Heart left ventricle (tissue), 16 donors: ENCODE results near the gene KLF15. TPM values are rescaled to one million over a fixed set of nuclear protein-coding genes. Genes with fewer than 3 reads are reported as not detected.

Source experiments
- ATAC-seq, 4 donors: fragments of 200-7000 bp; cut with Tn5 transposase; one replicate each; pipeline ENCODE4 v1.9.1; 2020 to 2022; ENCODE audit warnings: moderate library complexity in 4 of 4, mild to moderate bottlenecking in 3 of 4, moderate number of reproducible peaks in 1 of 4
- DNase-seq, 5 donors: peaks; one replicate each; pipeline ENCODE4 v3.0.0-alpha.2; 2020
- H3K27ac ChIP-seq, 12 donors: fragments of 200-600 bp; sonication (generic) in 4 of 12; one replicate each; pipeline versions ENCODE4 v1.5.0 to v1.8.0; 2016 to 2022; ENCODE audit warnings: mild to moderate bottlenecking in 2 of 12
- H3K27me3 ChIP-seq, 9 donors: fragments of 200-600 bp; sonication (generic) in 2 of 9; one replicate each; pipeline versions ENCODE4 v1.5.1 to v1.8.0; 2016 to 2022; ENCODE audit warnings: mild to moderate bottlenecking in 3 of 9
- H3K36me3 ChIP-seq, 9 donors: fragments of 200-600 bp; sonication (generic) in 2 of 9; one replicate each; pipeline versions ENCODE4 v1.5.0 to v1.8.0; 2018 to 2022; ENCODE audit warnings: mild to moderate bottlenecking in 2 of 9
- H3K4me1 ChIP-seq, 12 donors: fragments of 200-600 bp; sonication (generic) in 4 of 12; one replicate each; pipeline versions ENCODE4 v1.5.0 to v1.8.0; 2016 to 2022; ENCODE audit warnings: mild to moderate bottlenecking in 3 of 12
- H3K4me3 ChIP-seq, 12 donors: fragments of 200-600 bp; sonication (generic) in 4 of 12; one replicate each; pipeline versions ENCODE4 v1.5.0 to v1.8.0; 2017 to 2022; ENCODE audit warnings: mild to moderate bottlenecking in 9 of 12, moderate library complexity in 4 of 12
- H3K9me3 ChIP-seq, 12 donors: fragments of 200-600 bp; sonication (generic) in 4 of 12; one replicate each; pipeline versions ENCODE4 v1.5.0 to v1.8.0; 2016 to 2022; ENCODE audit warnings: mild to moderate bottlenecking in 1 of 12
- CTCF ChIP-seq, 12 donors: fragments of 200-600 bp; sonication (generic) in 4 of 12; IDR thresholded peaks; one replicate each; pipeline versions ENCODE4 v1.5.0 to v1.8.0; 2018 to 2022; ENCODE audit warnings: antibody characterized with exemption in 12 of 12, mild to moderate bottlenecking in 5 of 12
- POLR2A ChIP-seq, 2 donors: fragments of 450-650 bp; IDR thresholded peaks; one replicate each; pipeline ENCODE4 v1.6.1; 2017; ENCODE audit warnings: antibody characterized with exemption in 2 of 2, mild to moderate bottlenecking in 2 of 2, moderate library complexity in 2 of 2
- WGBS, 4 donors: extraction: QIAGEN DNeasy Blood & Tissue Kit in 2 of 4; methylation state at CpG; one replicate each; pipeline versions ENCODE4 v1.1.5 to v1.1.7; 2013 to 2018; 5-methylcytosine and 5-hydroxymethylcytosine counted together
- intact Hi-C, 10 donors: fragments of 100-400 bp; cut with DNase I; formaldehyde crosslinking; loops; one replicate each; pipeline versions ENCODE4 v1.11.1 to v1.14.2; 2022
- polyA plus RNA-seq, 2 donors: library from polyadenylated mRNA; stranded (reverse); fragments of 200-250 nt; gene quantifications; one replicate each; pipeline ENCODE4 v1.2.3, GENCODE V29; 2013
- total RNA-seq, 9 donors: library from RNA; depleted of rRNA in 2 of 9; stranded (reverse); fragments of >200 nt in 2 of 9; fragmentation: NEBNext Ultra II Directional in 3 of 9; extraction: Animal tissue kit (Norgen Biotek cat#: 25700) in 3 of 9; gene quantifications; one replicate each; pipeline versions ENCODE4 v1.1.0 to v1.2.4, GENCODE V29; 2016 to 2023
- donor health status: ischemic (EF 13 %, LVEDD 7.1; RV severe dilation, severe dysfunction).
- donor health status: healthy with polysubstance abuse.
- donor health status: DM: no; HTN: yes; CAD: no.
- donor health status: DM: no; HTN: no; CAD: no.
- donor health status: ischemic (EF 25% LVEDD 6.9; RV normal size, moderate dysfunction).
- donor health status: ischemic (EF 25% LVEDD 5.7; RV mildly dilated, moderate dysfunction).
- donor health status: healthy.
- donor health status: DM: yes; HTN: yes; CAD: no.
- donor health status: ischemic (EF 35%, LVEDD 5.7; RV mildly dilated, moderate dysfunction).
- donor health status: nonischemic (EF 11% LVEDD 7.7; RV severe dilation, severe dysfunction).
- donor health status: DM: yes; HTN: yes; CAD: no.
- donor health status: PGD.
- donor health status: ischemic (EF 29% LVEDD 5.4; RV normal size, mild dysfunction).
- donor health status: nonischemic (EF 23%, LVEDD 6.1; RV moderate dilation, normal function).

Gene KLF15
- total and polyA plus RNA-seq, 11 donors, result 10.5 to 85.8 (median 35.9) TPM

- 0 to 2% (median 1%) methylated on average over 9 to 32 of the region's 32 CpGs for WGBS, 4 donors
- TF ChIP-seq POLR2A (IDR thresholded peaks at IDR 0.05) (peak in 1 of 2 donors; percentile 56), CTCF (IDR thresholded peaks at IDR 0.05) (no peak)
- H3K4me3 ChIP-seq, result peak overlapping the region; percentile 53 to 95 (median 70)
- peaks cover 0 to 69% (median 41%) of the 10 kb centered on the region in 12 donors for H3K4me1 ChIP-seq
- ATAC-seq (peak; percentile 88 to 93 (median 90)), DNase-seq (peak; percentile 94 to 99 (median 96))
- peaks cover 0 to 10% (median 0%) of the 10 kb centered on the region in 12 donors for H3K9me3 ChIP-seq
- H3K36me3 ChIP-seq, result peaks cover 0 to 14% (median 5%) of the 10 kb centered on the region in 9 donors
- peak overlapping the region; percentile 84 to 100 (median 95) for H3K27ac ChIP-seq
- peaks cover 0 to 37% (median 0%) of the 10 kb centered on the region in 9 donors for H3K27me3 ChIP-seq
- intact Hi-C loops, result loop anchor here in 7 of 10 donors (1.0 to 10.0 kb wide), 9 partner anchors 33 to 274 kb away; partner anchors contain the start of genes SLC41A3 (in 1 of the 7) and ZXDC (in 1 of the 7)
These were observed 1.3 kb downstream of the KLF15 start for GRCh38 chr3:126355777-126356372.

- peak overlapping the region; percentile 60 to 100 (median 92) for H3K27ac ChIP-seq
- WGBS, 4 donors, result 43 to 55% (median 52%) methylated on average over 3 of the region's 3 CpGs
- peak overlapping the region in 11 of 12 donors; percentile 11 to 95 (median 65) for H3K4me3 ChIP-seq
- DNase-seq (peak in 1 of 5 donors; percentile 42), ATAC-seq (no peak)
- intact Hi-C loops, result loop anchor here in 6 of 10 donors (1.0 to 10.0 kb wide), 5 partner anchors 68 to 273 kb away; partner anchors contain the start of genes SLC41A3 (in 1 of the 6) and ZXDC (in 1 of the 6)
- H3K9me3 ChIP-seq, result peaks cover 0 to 10% (median 0%) of the 10 kb centered on the region in 12 donors
- peaks cover 0 to 20% (median 5%) of the 10 kb centered on the region in 9 donors for H3K36me3 ChIP-seq
- TF ChIP-seq CTCF (IDR thresholded peaks at IDR 0.05) (no peak), POLR2A (IDR thresholded peaks at IDR 0.05) (no peak)
- H3K4me1 ChIP-seq, result peaks cover 0 to 75% (median 41%) of the 10 kb centered on the region in 12 donors
- H3K27me3 ChIP-seq, result peaks cover 0 to 32% (median 0%) of the 10 kb centered on the region in 9 donors
These were observed 2.0 kb downstream of the KLF15 start for GRCh38 chr3:126355251-126355650.

GRCh38 chr3:126354776-126355175 lies 2.4 kb downstream of the KLF15 start:
- Histone ChIP-seq H3K4me3 (peak overlapping the region in 4 of 12 donors; percentile 63 to 95 (median 92)), H3K27me3 (peaks cover 0 to 27% (median 0%) of the 10 kb centered on the region in 9 donors), H3K27ac (peak overlapping the region; percentile 60 to 100 (median 92)), H3K36me3 (peaks cover 0 to 20% (median 5%) of the 10 kb centered on the region in 9 donors), H3K9me3 (peaks cover 0 to 10% (median 0%) of the 10 kb centered on the region in 12 donors), H3K4me1 (peaks cover 0 to 76% (median 41%) of the 10 kb centered on the region in 12 donors)
- WGBS, 4 donors, result 41 to 64% (median 59%) methylated on average over 7 of the region's 7 CpGs
- DNase-seq (peak in 1 of 5 donors; percentile 50), ATAC-seq (peak in 1 of 4 donors; percentile 17)
- intact Hi-C loops, result loop anchor here in 6 of 10 donors (1.0 to 10.0 kb wide), 6 partner anchors 52 to 272 kb away; partner anchors contain the start of genes SLC41A3 (in 1 of the 6) and ZXDC (in 1 of the 6)
- TF ChIP-seq CTCF (IDR thresholded peaks at IDR 0.05) (no peak), POLR2A (IDR thresholded peaks at IDR 0.05) (no peak)
